Measurements from ENCODE around the gene TMEM183A.

TMEM183A gene

GRCh38 chr1:203033287-203033686, 26.1 kb downstream of the TMEM183A start:
- DNase-seq: no peak

GRCh38 chr1:203033917-203034316, 26.7 kb downstream of the TMEM183A start:
- no peak for DNase-seq

- DNase-seq: no peak
Measured at GRCh38 chr1:203034422-203035110, 27.4 kb downstream of the TMEM183A start.

GRCh38 chr1:203035111-203036000, 28.2 kb downstream of the TMEM183A start:
- no peak for DNase-seq

GRCh38 chr1:203036135-203036534, 29.0 kb downstream of the TMEM183A start:
- no peak for DNase-seq

- no peak for DNase-seq
Measured at GRCh38 chr1:203036537-203036936, 29.4 kb downstream of the TMEM183A start.

GRCh38 chr1:203037509-203038190, 30.5 kb downstream of the TMEM183A start:
- DNase-seq: no peak

GRCh38 chr1:203038217-203038741, 31.1 kb downstream of the TMEM183A start:
- peak; percentile 65 for DNase-seq

GRCh38 chr1:203038891-203039608, 31.9 kb downstream of the TMEM183A start:
- peak; percentile 65 for DNase-seq

GRCh38 chr1:203039609-203040512, 32.7 kb downstream of the TMEM183A start:
- DNase-seq: no peak

GRCh38 chr1:203040513-203041275, 33.5 kb downstream of the TMEM183A start:
- DNase-seq: no peak

- DNase-seq: no peak
Measured at GRCh38 chr1:203041351-203041932, 34.3 kb downstream of the TMEM183A start.

- no peak for DNase-seq
Measured at GRCh38 chr1:203043830-203044545, 36.8 kb downstream of the TMEM183A start.

GRCh38 chr1:203044546-203045250, 37.5 kb downstream of the TMEM183A start:
- no peak for DNase-seq

- no peak for DNase-seq
Measured at GRCh38 chr1:203045336-203045735, 38.2 kb downstream of the TMEM183A start.

GRCh38 chr1:203045821-203046594, 38.8 kb downstream of the TMEM183A start:
- peak; percentile 35 for DNase-seq

GRCh38 chr1:203046984-203047630, 39.9 kb downstream of the TMEM183A start:
- DNase-seq: peak; percentile 86

- DNase-seq: no peak
Measured at GRCh38 chr1:203048086-203048485, 40.9 kb downstream of the TMEM183A start.
